SU-DHL-6 (cell line): ENCODE measurements around the gene IRX6.

Source experiments
- H2AFZ ChIP-seq: fragments of 200-600 bp; sonication (generic); 2 replicates; pipeline ENCODE4 v1.6.1; 2014; ENCODE audit warnings: low read depth, mild to moderate bottlenecking, moderate library complexity, mixed read lengths, antibody characterized with exemption, low read length; ENCODE audit not compliant: severe bottlenecking
- H3F3A ChIP-seq: fragments of 200-600 bp; shearing (Covaris generic); 2 replicates; pipeline ENCODE4 v1.6.0; 2016; ENCODE audit warnings: antibody characterized with exemption, mild to moderate bottlenecking; ENCODE audit not compliant: insufficient read depth
- H3K27ac ChIP-seq: fragments of 200-600 bp; sonication (generic); 2 replicates; pipeline ENCODE4 v1.5.1; 2016; ENCODE audit warnings: low read depth, mild to moderate bottlenecking, low read length, moderate library complexity, mixed read lengths
- H3K27me3 ChIP-seq: fragments of 200-600 bp; sonication (generic), shearing (Covaris generic); 2 replicates; pipeline ENCODE4 v1.6.0; 2014; ENCODE audit warnings: mild to moderate bottlenecking, low read length
- H3K36me3 ChIP-seq: fragments of 200-600 bp; sonication (generic); 2 replicates; pipeline ENCODE4 v1.6.1; 2014; ENCODE audit warnings: mild to moderate bottlenecking, low read length, mixed read lengths
- H3K4me2 ChIP-seq: fragments of 300-600, 200-600 bp; shearing (Covaris generic), sonication (generic); 2 replicates; pipeline ENCODE4 v1.6.0; 2014; ENCODE audit warnings: low read length, low read depth, mild to moderate bottlenecking; ENCODE audit not compliant: poor library complexity, severe bottlenecking
- H3K4me3 ChIP-seq: fragments of 200-600 bp; sonication (generic); 2 replicates; pipeline ENCODE4 v1.5.1; 2014; ENCODE audit warnings: antibody characterized with exemption, low read length, mild to moderate bottlenecking, mixed read lengths; ENCODE audit not compliant: insufficient read depth, poor library complexity, severe bottlenecking
- H3K79me2 ChIP-seq: fragments of 200-600 bp; sonication (generic); 2 replicates; pipeline ENCODE4 v1.6.1; 2014; ENCODE audit warnings: mild to moderate bottlenecking, low read length, moderate library complexity; ENCODE audit not compliant: insufficient read depth
- H3K9ac ChIP-seq: fragments of 200-600 bp; sonication (generic); 2 replicates; pipeline ENCODE4 v1.7.0; 2014; ENCODE audit warnings: mild to moderate bottlenecking, low read length
- H3K9me2 ChIP-seq: fragments of 200-600 bp; sonication (generic); replicated peaks from 2 replicates; pipeline ENCODE4 v1.6.1; 2014; ENCODE audit warnings: low read length; ENCODE audit not compliant: insufficient read depth
- H3K9me3 ChIP-seq: fragments of 200-600 bp; sonication (generic); 2 replicates; pipeline ENCODE4 v1.6.1; 2014; ENCODE audit warnings: low read length, mixed read lengths; ENCODE audit not compliant: insufficient read depth
- H4K20me1 ChIP-seq: fragments of 200-600 bp; sonication (generic); 2 replicates; pipeline ENCODE4 v1.6.1; 2014; ENCODE audit warnings: low read depth, mild to moderate bottlenecking, antibody characterized with exemption, low read length, moderate library complexity, mixed read lengths
- CTCF ChIP-seq: fragments of 200-600 bp; sonication (generic); IDR thresholded peaks from one replicate; pipeline ENCODE4 v1.5.1; 2017; ENCODE audit warnings: antibody characterized with exemption, mild to moderate bottlenecking, low read length, moderate library complexity; ENCODE audit not compliant: insufficient read depth, poor library complexity, severe bottlenecking
- EZH2phosphoT487 ChIP-seq: fragments of 200-600 bp; sonication (generic), shearing (Covaris generic); conservative IDR thresholded peaks from 2 replicates; pipeline ENCODE4 v1.6.1; 2018; ENCODE audit warnings: mild to moderate bottlenecking, antibody characterized with exemption, low read length, moderate library complexity, mixed read lengths

IRX6 gene

GRCh38 chr16:55373489-55373832, 49.5 kb downstream of the IRX6 start:
- Histone ChIP-seq H3K9me2 (no peaks in the 10 kb centered on the region), H3K36me3 (no peaks in the 10 kb centered on the region), H3K4me3 (no peak overlapping the region), H3K27me3 (no peaks in the 10 kb centered on the region), H3K79me2 (no peaks in the 10 kb centered on the region), H4K20me1 (no peaks in the 10 kb centered on the region), H3K9ac (no peak overlapping the region), H3K9me3 (no peaks in the 10 kb centered on the region), H3K4me2 (no peak overlapping the region), H3F3A (no peaks in the 10 kb centered on the region), H2AFZ (no peak overlapping the region), H3K27ac (no peak overlapping the region)
- no peak for TF ChIP-seq EZH2phosphoT487
- TF ChIP-seq CTCF = no peak

DNA sequence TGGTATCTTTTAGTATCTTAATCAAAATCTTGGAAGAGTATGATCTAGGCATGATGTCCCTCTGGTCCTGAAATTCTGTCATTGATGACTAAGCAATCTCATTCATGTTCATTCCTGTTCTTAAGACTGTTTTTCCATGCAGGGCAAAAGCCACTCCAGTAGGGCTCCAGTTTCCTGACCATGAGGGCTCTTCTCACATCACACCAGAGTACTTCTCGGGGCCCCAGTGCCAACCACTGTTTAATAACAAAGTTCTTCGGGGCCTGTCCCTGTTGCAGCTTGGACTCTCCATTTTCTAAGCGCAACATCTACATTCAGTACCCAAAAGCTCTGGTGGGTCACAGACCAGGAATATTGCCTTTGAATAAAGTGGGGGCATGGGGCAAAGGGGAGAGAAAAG, 52.0 kb downstream of the IRX6 start:
- TF ChIP-seq CTCF (no peak), EZH2phosphoT487 (no peak)
- Histone ChIP-seq H3K9ac (no peak overlapping the region), H4K20me1 (no peaks in the 10 kb centered on the region), H3K79me2 (no peaks in the 10 kb centered on the region), H2AFZ (no peak overlapping the region), H3K36me3 (no peaks in the 10 kb centered on the region), H3K4me2 (no peak overlapping the region), H3K9me3 (no peaks in the 10 kb centered on the region), H3K27me3 (no peaks in the 10 kb centered on the region), H3K27ac (no peak overlapping the region), H3K4me3 (no peak overlapping the region), H3F3A (no peaks in the 10 kb centered on the region), H3K9me2 (no peaks in the 10 kb centered on the region)

DNA sequence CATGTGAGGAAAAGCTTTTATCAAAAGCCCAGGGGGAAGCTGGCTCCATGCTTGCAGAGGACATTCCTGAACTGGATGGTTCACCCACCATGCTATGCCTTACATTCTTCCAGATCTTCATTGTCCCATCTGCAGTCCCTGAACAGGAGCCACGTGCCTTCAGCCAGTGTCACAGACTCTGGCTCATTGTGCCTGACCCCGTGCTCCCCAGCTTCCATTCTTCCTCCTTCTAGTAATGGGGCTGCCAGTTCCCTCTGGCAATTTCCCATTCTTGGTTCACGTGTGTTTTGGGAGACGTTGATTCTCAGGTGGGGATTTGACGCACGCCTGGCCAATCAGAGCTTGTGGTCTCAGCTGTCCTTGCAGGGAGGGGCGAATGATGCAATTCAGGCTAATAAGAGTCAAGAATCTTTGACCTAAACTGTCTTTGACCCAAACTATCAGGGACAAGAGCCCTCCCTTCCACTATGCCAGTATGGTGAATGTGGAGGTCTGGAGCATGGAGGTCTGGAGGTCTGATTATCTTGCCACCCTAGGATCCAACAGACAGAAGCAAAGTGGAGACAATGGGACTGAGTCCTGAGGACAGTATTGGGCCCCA, 52.7 kb downstream of the IRX6 start:
- H3K27me3 ChIP-seq = no peaks in the 10 kb centered on the region

More for the DNA sequence above, 52.7 kb downstream of the IRX6 start:
- TF ChIP-seq CTCF (no peak), EZH2phosphoT487 (no peak)
- no peak overlapping the region for H3K4me3 ChIP-seq
- no peaks in the 10 kb centered on the region for H4K20me1 ChIP-seq
- no peak overlapping the region for H3K9ac ChIP-seq
- no peak overlapping the region for H3K27ac ChIP-seq
- no peaks in the 10 kb centered on the region for H3K79me2 ChIP-seq
- H3K4me2 ChIP-seq = no peak overlapping the region
- H3K9me2 ChIP-seq = no peaks in the 10 kb centered on the region
- H3K36me3 ChIP-seq = no peaks in the 10 kb centered on the region
- H2AFZ ChIP-seq = no peak overlapping the region
- H3F3A ChIP-seq = no peaks in the 10 kb centered on the region
- H3K9me3 ChIP-seq = no peaks in the 10 kb centered on the region
